DMS53 (cell line): ENCODE measurements around the gene LRRD1.
"Not testable (repeated sequence)": the region's sequence is repeated elsewhere in the genome, so short reads cannot be mapped to it uniquely, and the experiment has no call there.

Experiments
- DNase-seq: peaks from one replicate; lab custom pipeline; 2025; lab: John Stamatoyannopoulos, UW

Gene LRRD1

GRCh38 chr7:92141161-92141560 is 37.8 kb downstream of the LRRD1 start:
- DNase-seq, result no peak

GRCh38 chr7:92137557-92137956 is 41.4 kb downstream of the LRRD1 start:
- DNase-seq, result no peak

GRCh38 chr7:92135052-92135889 is 43.7 kb downstream of the LRRD1 start:
- DNase-seq, result peak; percentile 77

GRCh38 chr7:92134271-92135051 is 44.5 kb downstream of the LRRD1 start, which contains the start of gene CYP51A1:
Gene CYP51A1 (minus strand): TSS chr7:92134477. CDS start chr7:92134364, 113 bp downstream.
- peak; percentile 99 for DNase-seq

DNA sequence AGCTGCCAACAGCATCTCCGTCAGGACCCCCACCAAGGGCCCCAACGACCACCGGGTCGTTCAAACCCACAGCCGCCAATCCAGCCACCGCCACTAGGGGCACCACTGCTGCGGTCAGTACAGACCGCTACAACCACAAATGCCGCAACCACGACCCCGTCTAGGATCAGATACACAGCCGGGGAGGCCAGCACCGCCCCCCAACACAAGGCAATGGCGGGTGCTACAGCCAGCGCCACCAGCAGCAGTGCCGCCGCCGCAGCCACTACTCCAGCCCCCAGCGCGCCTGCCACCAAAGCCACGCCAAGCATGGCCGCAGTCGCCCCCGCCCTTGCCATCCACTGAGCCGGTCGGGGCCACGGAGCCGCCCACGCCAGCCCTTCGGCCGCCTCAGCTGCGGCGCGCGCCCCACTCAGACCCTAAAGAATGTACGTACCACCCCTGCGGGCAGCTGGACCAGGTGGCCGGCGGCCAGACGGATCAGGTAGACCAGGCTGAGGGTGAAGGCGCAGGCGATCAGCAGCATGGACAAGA is 45.1 kb downstream of the LRRD1 start:
- DNase-seq, result peak; percentile 89

- no peak for DNase-seq
These were observed 45.7 kb downstream of the LRRD1 start for GRCh38 chr7:92133133-92133736.

DNA sequence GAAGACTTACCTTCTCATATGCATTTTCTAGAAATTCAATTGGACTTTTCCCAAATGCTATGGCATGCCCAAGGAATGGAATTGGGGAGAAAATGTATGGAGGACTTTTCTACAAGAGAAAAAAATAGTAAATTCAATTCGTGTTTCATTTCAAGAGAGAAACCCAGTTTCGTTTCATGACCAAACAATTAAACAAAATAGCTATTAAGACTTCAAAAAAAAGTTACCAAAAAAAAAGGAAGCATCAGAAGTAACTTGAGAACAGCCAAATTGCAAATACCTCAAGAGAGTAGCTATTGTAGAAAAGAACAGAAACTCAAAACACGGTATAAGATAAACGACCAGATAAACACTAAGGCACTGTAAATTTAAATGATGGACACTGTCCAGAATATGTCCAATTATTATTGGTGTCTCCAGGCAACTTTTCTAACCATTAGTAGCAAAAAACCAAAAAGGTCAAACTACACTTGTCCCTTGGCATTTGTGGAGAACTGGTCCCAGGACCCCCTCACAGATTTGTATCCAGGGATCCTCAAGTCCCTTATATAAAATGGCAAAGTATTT is 47.1 kb downstream of the LRRD1 start:
- DNase-seq, result no peak

GRCh38 chr7:92131093-92131492 is 47.8 kb downstream of the LRRD1 start:
- no peak for DNase-seq

DNA sequence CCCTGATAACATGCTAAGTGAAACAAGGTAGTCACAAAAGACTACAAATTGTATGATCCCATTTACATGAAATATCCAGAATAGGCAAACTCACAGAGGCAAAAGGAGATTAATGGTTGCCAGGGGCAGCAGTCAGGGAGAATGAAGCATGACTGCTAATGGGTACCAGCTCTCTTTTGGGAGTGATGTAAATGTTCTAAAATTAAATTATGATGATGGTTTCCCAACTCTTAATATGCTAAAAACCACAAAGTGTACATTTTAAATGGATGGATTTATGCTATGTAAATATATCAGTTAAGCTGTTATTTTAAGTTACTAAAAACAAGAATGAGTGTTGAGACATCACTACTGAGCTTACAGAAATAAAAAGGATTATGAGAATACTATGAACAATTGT is 57.3 kb downstream of the LRRD1 start:
- no peak for DNase-seq

- peak; percentile 97 for DNase-seq
These were observed 59.7 kb downstream of the LRRD1 start for GRCh38 chr7:92119213-92119759.

- no peak for DNase-seq
These were observed 62.0 kb downstream of the LRRD1 start for GRCh38 chr7:92116949-92117348.

DNA sequence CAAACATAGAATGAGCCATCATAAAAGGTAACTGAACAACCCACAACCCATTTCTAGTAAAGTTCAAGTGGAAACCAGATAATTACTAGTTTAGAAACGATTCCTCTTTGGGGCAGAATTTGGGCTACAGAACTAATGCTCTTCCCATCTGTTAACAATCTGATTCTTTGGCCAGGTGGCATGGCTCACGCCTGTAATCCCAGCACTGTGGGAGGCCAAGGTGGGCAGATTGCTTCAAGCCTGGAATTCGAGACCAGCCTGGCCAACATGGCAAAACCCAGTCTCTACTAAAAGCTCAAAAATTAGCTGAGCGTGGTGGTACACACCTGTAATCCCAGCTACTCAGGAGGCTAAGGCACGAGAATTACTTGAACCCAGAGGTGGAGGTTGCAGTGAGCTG is 63.1 kb downstream of the LRRD1 start:
- DNase-seq, result peak; percentile 32

GRCh38 chr7:92110857-92111256 is 68.1 kb downstream of the LRRD1 start:
- DNase-seq, result no peak

DNA sequence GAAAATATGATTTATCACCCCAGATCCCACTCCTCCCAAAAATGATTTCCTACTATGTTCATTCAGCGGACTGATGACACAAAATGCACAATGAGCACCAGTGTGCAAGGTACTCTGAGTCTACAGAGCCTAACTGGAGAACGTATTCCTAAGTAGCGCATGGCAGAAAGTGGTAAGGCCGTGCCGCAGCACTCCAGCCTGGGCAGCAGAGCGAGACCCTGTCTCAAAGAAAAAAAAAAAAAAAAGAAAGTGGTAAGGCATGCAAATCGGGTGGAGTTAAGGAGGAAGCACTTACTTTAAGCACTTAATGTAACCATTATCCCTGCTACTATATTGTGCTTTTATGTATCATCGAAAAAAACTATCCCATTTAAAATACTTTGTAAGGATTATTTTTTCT is 70.1 kb downstream of the LRRD1 start:
- DNase-seq, result no peak

DNA sequence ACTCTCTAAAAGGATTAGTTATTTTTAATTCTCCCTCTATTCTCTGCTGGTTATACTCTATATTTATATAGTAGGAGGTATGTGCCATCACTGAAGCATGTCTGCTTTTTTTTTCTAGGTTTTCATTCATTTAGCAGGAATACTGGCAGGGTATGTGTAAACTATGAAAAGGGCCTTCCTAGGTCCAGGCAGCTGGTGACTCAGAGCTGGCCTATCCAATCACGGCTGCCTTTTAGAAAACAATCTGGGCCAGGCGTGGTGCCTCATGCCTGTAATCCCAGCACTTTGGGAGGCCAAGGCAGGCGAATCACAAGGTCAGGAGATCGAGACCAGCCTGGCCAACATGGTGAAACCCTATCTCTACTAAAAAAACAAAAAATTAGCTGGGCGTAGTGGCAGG is 76.1 kb downstream of the LRRD1 start:
- not testable (repeated sequence) for DNase-seq

GRCh38 chr7:92100534-92100933 is 78.4 kb downstream of the LRRD1 start:
- DNase-seq, result no peak

DNA sequence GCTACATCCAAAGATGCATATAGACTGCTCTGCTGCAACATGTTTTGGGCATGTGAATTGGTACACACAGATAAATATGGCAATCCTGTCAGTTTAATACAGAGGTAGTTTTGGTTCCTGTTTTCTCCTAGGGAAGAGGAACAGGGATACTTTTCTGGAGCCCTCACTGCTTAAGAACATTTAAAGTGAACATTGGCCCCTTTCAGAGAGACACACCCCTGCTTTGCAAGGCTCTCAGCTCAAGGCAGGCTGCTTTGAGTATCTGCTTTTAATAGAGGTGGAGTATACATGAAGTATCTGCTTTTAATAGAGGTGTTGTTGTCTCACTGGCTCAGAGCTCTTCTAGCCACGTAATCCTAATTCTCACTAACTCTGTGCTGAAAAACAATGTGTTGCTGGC is 83.6 kb downstream of the LRRD1 start:
- DNase-seq, result no peak
